AG09309 (cell line): ENCODE measurements around the gene CHRM4.

ENCODE experiments used
- DNase-seq: peaks from one replicate; pipeline ENCODE4 v3.0.0-alpha.2; 2010; ENCODE audit warnings: low read depth
- H3K4me3 ChIP-seq: 2 replicates; pipeline ENCODE4 v1.5.1; 2011; ENCODE audit warnings: mild to moderate bottlenecking, low read depth, low read length, moderate library complexity; ENCODE audit not compliant: control insufficient read depth
- CTCF ChIP-seq: IDR thresholded peaks from 2 replicates; pipeline ENCODE4 v1.5.1; 2011; ENCODE audit warnings: mild to moderate bottlenecking, low read depth, low read length, inconsistent platforms; ENCODE audit not compliant: insufficient read depth, control insufficient read depth; ENCODE audit errors: missing control alignments

CHRM4 gene

GRCh38 chr11:46387919-46388618 lies 3.5 kb downstream of the CHRM4 start:
- TF ChIP-seq CTCF = no peak
- H3K4me3 ChIP-seq = no peak overlapping the region
- DNase-seq = no peak

- no peak overlapping the region for H3K4me3 ChIP-seq
- no peak for DNase-seq
- no peak for TF ChIP-seq CTCF
These were observed 4.1 kb downstream of the CHRM4 start for GRCh38 chr11:46387456-46387855.

GRCh38 chr11:46386674-46387073 lies 4.9 kb downstream of the CHRM4 start:
- no peak overlapping the region for H3K4me3 ChIP-seq
- no peak for TF ChIP-seq CTCF
- DNase-seq = no peak

- no peak for TF ChIP-seq CTCF
- no peak overlapping the region for H3K4me3 ChIP-seq
- no peak for DNase-seq
These were observed 5.5 kb downstream of the CHRM4 start for GRCh38 chr11:46386005-46386578.

GRCh38 chr11:46385169-46386004 lies 6.2 kb downstream of the CHRM4 start:
- TF ChIP-seq CTCF = no peak
- no peak overlapping the region for H3K4me3 ChIP-seq
- DNase-seq = no peak

GRCh38 chr11:46383974-46384701 lies 7.4 kb downstream of the CHRM4 start:
- no peak for DNase-seq
- H3K4me3 ChIP-seq = no peak overlapping the region
- TF ChIP-seq CTCF = no peak
